ENCODE measurements around the gene UAP1. TPM values are rescaled to one million over a fixed set of nuclear protein-coding genes. Genes with fewer than 3 reads are reported as not detected.
"Not testable (repeated sequence)": the region's sequence is repeated elsewhere in the genome, so short reads cannot be mapped to it uniquely, and the experiment has no call there.

Gene UAP1
- total RNA-seq, 2 donors from 2014 or later: 21.0 to 22.7 TPM

GRCh38 chr1:162571696-162572095 lies 10.2 kb downstream of the UAP1 start:
- Mint-ChIP-seq H3K9me3 (no peaks in the 10 kb centered on the region), H3K36me3 (ENCODE audit: insufficient read depth in 2 of 2) (peaks cover 2 to 10% of the 10 kb centered on the region in 2 donors), H3K4me3 (no peak overlapping the region), H3K27me3 (ENCODE audit: low read depth) (no peaks in the 10 kb centered on the region), H3K4me1 (ENCODE audit: low read depth) (peaks cover 10% of the 10 kb centered on the region), H3K27ac (no peak overlapping the region)
- ATAC-seq (replicated peaks in 1 of 2) (no peak), DNase-seq (no peak)

- Mint-ChIP-seq H3K4me1 (ENCODE audit: low read depth) (peaks cover 4% of the 10 kb centered on the region), H3K4me3 (no peak overlapping the region), H3K36me3 (ENCODE audit: insufficient read depth in 2 of 2) (peaks cover 0 to 7% of the 10 kb centered on the region in 2 donors), H3K9me3 (no peaks in the 10 kb centered on the region), H3K27ac (no peak overlapping the region), H3K27me3 (ENCODE audit: low read depth) (no peaks in the 10 kb centered on the region)
- ATAC-seq (replicated peaks in 1 of 2): no peak
- DNase-seq: no peak
Measured at GRCh38 chr1:162573136-162573535, 11.6 kb downstream of the UAP1 start.

- no peaks in the 10 kb centered on the region for H3K27me3 Mint-ChIP-seq (ENCODE audit: low read depth)
Measured at GRCh38 chr1:162578071-162578700, 16.7 kb downstream of the UAP1 start.

GRCh38 chr1:162578936-162579335 lies 17.4 kb downstream of the UAP1 start:
- no peaks in the 10 kb centered on the region for H3K27me3 Mint-ChIP-seq (ENCODE audit: low read depth)
- no peaks in the 10 kb centered on the region for H3K9me3 Mint-ChIP-seq
- peaks cover 6 to 21% of the 10 kb centered on the region in 2 donors for H3K36me3 Mint-ChIP-seq (ENCODE audit: insufficient read depth in 2 of 2)
- DNase-seq (no peak), ATAC-seq (replicated peaks in 1 of 2) (no peak)
- no peak overlapping the region for H3K4me3 Mint-ChIP-seq
- H3K27ac Mint-ChIP-seq: no peak overlapping the region
- H3K4me1 Mint-ChIP-seq (ENCODE audit: low read depth): no peaks in the 10 kb centered on the region

More at GRCh38 chr1:162578071-162578700, 16.7 kb downstream of the UAP1 start:
- Mint-ChIP-seq H3K4me3 (no peak overlapping the region), H3K36me3 (ENCODE audit: insufficient read depth in 2 of 2) (peaks cover 6 to 21% of the 10 kb centered on the region in 2 donors), H3K27ac (peak overlapping the region; percentile 49), H3K4me1 (ENCODE audit: low read depth) (peaks cover 2% of the 10 kb centered on the region), H3K9me3 (no peaks in the 10 kb centered on the region)
- DNase-seq (no peak), ATAC-seq (replicated peaks in 1 of 2) (no peak)

- no peaks in the 10 kb centered on the region for H3K9me3 Mint-ChIP-seq
- no peak for ATAC-seq (replicated peaks in 1 of 2)
- peaks cover 6 to 21% of the 10 kb centered on the region in 2 donors for H3K36me3 Mint-ChIP-seq (ENCODE audit: insufficient read depth in 2 of 2)
- no peaks in the 10 kb centered on the region for H3K27me3 Mint-ChIP-seq (ENCODE audit: low read depth)
- H3K4me1 Mint-ChIP-seq (ENCODE audit: low read depth): no peaks in the 10 kb centered on the region
- H3K4me3 Mint-ChIP-seq: no peak overlapping the region
- no peak for DNase-seq
- H3K27ac Mint-ChIP-seq: no peak overlapping the region
Measured at GRCh38 chr1:162580308-162580707, 18.8 kb downstream of the UAP1 start.

- not testable (repeated sequence) for H3K27me3 Mint-ChIP-seq (ENCODE audit: low read depth); ATAC-seq (replicated peaks in 1 of 2); H3K4me3 Mint-ChIP-seq; H3K4me1 Mint-ChIP-seq (ENCODE audit: low read depth); H3K27ac Mint-ChIP-seq; H3K9me3 Mint-ChIP-seq; DNase-seq
- peaks cover 6 to 20% of the 10 kb centered on the region in 2 donors for H3K36me3 Mint-ChIP-seq (ENCODE audit: insufficient read depth in 2 of 2)
Measured at GRCh38 chr1:162582901-162583300, 21.4 kb downstream of the UAP1 start.

- ATAC-seq (replicated peaks in 1 of 2); H3K4me1 Mint-ChIP-seq (ENCODE audit: low read depth); H3K4me3 Mint-ChIP-seq; H3K9me3 Mint-ChIP-seq; DNase-seq; H3K27me3 Mint-ChIP-seq (ENCODE audit: low read depth); H3K27ac Mint-ChIP-seq: not testable (repeated sequence)
- peaks cover 3 to 26% of the 10 kb centered on the region in 2 donors for H3K36me3 Mint-ChIP-seq (ENCODE audit: insufficient read depth in 2 of 2)
Measured at GRCh38 chr1:162585101-162585500, 23.6 kb downstream of the UAP1 start.

GRCh38 chr1:162587347-162587746 lies 25.8 kb downstream of the UAP1 start:
- no peak overlapping the region for H3K27ac Mint-ChIP-seq
- H3K9me3 Mint-ChIP-seq: no peaks in the 10 kb centered on the region
- H3K4me3 Mint-ChIP-seq: no peak overlapping the region
- H3K27me3 Mint-ChIP-seq (ENCODE audit: low read depth): no peaks in the 10 kb centered on the region
- H3K36me3 Mint-ChIP-seq (ENCODE audit: insufficient read depth in 2 of 2): peaks cover 1 to 13% of the 10 kb centered on the region in 2 donors
- ATAC-seq (replicated peaks in 1 of 2) (no peak), DNase-seq (no peak)
- H3K4me1 Mint-ChIP-seq (ENCODE audit: low read depth): no peaks in the 10 kb centered on the region

GRCh38 chr1:162587761-162588260 lies 26.3 kb downstream of the UAP1 start:
- Mint-ChIP-seq H3K27me3 (ENCODE audit: low read depth) (no peaks in the 10 kb centered on the region), H3K36me3 (ENCODE audit: insufficient read depth in 2 of 2) (peaks cover 1 to 17% of the 10 kb centered on the region in 2 donors), H3K4me3 (no peak overlapping the region), H3K27ac (no peak overlapping the region), H3K4me1 (ENCODE audit: low read depth) (no peaks in the 10 kb centered on the region), H3K9me3 (no peaks in the 10 kb centered on the region)
- ATAC-seq (replicated peaks in 1 of 2) (no peak), DNase-seq (no peak)

- DNase-seq (no peak), ATAC-seq (replicated peaks in 1 of 2) (no peak)
- no peak overlapping the region for H3K27ac Mint-ChIP-seq
- no peak overlapping the region for H3K4me3 Mint-ChIP-seq
- H3K36me3 Mint-ChIP-seq (ENCODE audit: insufficient read depth in 2 of 2): peaks cover 1 to 17% of the 10 kb centered on the region in 2 donors
- no peaks in the 10 kb centered on the region for H3K27me3 Mint-ChIP-seq (ENCODE audit: low read depth)
- H3K4me1 Mint-ChIP-seq (ENCODE audit: low read depth): no peaks in the 10 kb centered on the region
- H3K9me3 Mint-ChIP-seq: no peaks in the 10 kb centered on the region
Measured at GRCh38 chr1:162590101-162590500, 28.6 kb downstream of the UAP1 start.

- no peak for DNase-seq
- Mint-ChIP-seq H3K27me3 (ENCODE audit: low read depth) (no peaks in the 10 kb centered on the region), H3K27ac (no peak overlapping the region), H3K9me3 (no peaks in the 10 kb centered on the region), H3K36me3 (ENCODE audit: insufficient read depth in 2 of 2) (peaks cover 1 to 17% of the 10 kb centered on the region in 2 donors), H3K4me3 (no peak overlapping the region), H3K4me1 (ENCODE audit: low read depth) (no peaks in the 10 kb centered on the region)
- no peak for ATAC-seq (replicated peaks in 1 of 2)
Measured at GRCh38 chr1:162590686-162591085, 29.2 kb downstream of the UAP1 start.

- Mint-ChIP-seq H3K27me3 (ENCODE audit: low read depth) (no peaks in the 10 kb centered on the region), H3K4me3 (no peak overlapping the region), H3K36me3 (ENCODE audit: insufficient read depth in 2 of 2) (peaks cover 0 to 11% of the 10 kb centered on the region in 2 donors), H3K27ac (no peak overlapping the region), H3K4me1 (ENCODE audit: low read depth) (no peaks in the 10 kb centered on the region), H3K9me3 (no peaks in the 10 kb centered on the region)
- DNase-seq: no peak
- no peak for ATAC-seq (replicated peaks in 1 of 2)
Measured at GRCh38 chr1:162596514-162597170, 35.1 kb downstream of the UAP1 start.

- Mint-ChIP-seq H3K4me1 (ENCODE audit: low read depth) (no peaks in the 10 kb centered on the region), H3K4me3 (no peak overlapping the region), H3K27ac (no peak overlapping the region), H3K9me3 (no peaks in the 10 kb centered on the region), H3K36me3 (ENCODE audit: insufficient read depth in 2 of 2) (peaks cover 0 to 9% of the 10 kb centered on the region in 2 donors), H3K27me3 (ENCODE audit: low read depth) (no peaks in the 10 kb centered on the region)
- ATAC-seq (replicated peaks in 1 of 2) (no peak), DNase-seq (no peak)
Measured at GRCh38 chr1:162599451-162599850, 37.9 kb downstream of the UAP1 start.

Data from activated T-cell treated with anti-CD3 and anti-CD28 coated beads, Interleukin-2, amount 50 U/mL, for 72 hours (primary cell).